Stimulated activated CD4-positive, alpha-beta T cell treated with anti-CD3 and anti-CD28 coated beads, Interleukin-12 subunit alpha, Interleukin-12 subunit beta, amount 100 ng/mL, for 24 hours (primary cell): Measurements from ENCODE around the gene CAPN13.
"Not testable (repeated sequence)": the region's sequence is repeated elsewhere in the genome, so short reads cannot be mapped to it uniquely, and the experiment has no call there.

ENCODE experiments used
- DNase-seq, 2 experiments: peaks; one replicate each; pipeline ENCODE4 v3.0.0-alpha.2; 2020; ENCODE audit warnings: low read depth in 2 of 2

The CAPN13 gene

GRCh38 chr2:30705711-30706533 is 101.3 kb downstream of the CAPN13 start:
- DNase-seq: no peak

DNA sequence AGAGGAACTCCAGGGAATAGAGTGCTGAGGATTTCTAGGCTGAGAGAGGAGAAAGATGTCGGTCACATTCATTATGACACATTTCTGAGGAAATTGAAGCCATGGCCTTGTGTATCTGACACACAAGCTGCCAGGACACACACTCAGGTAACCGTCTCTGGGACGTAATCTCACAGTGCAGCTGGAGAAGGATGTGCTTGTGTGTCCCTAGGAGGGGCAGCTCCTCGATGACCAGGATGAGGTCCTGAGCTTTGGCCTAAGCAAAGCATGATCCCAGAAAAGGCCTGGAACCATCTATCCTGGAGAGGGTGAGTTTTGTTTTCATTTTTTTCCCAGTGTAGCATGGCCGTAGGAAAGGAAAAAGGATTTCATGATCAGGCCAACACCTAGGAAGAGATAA is 102.2 kb downstream of the CAPN13 start:
- no peak for DNase-seq

- DNase-seq: no peak
Observed at GRCh38 chr2:30704309-30705020, 102.8 kb downstream of the CAPN13 start.

DNA sequence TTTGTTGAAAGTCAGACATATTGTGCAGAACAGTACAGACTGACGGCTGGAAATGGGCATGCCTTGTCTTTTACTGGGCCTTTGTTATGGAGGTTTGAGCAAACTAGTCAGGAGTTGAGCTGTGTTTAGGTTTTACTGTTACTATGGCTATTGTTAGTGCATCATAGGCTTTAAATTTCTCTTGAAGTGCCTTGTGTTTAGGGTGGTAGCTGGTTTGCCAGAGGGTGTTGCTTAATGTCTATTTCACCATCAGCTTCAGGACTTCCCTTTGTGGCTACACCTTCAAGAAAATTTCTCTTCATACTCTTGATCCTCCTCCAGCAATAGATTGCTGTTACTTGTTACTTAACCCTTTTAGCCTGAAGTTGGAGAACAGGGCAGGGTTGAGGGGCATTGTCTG is 104.6 kb downstream of the CAPN13 start:
- no peak for DNase-seq

DNA sequence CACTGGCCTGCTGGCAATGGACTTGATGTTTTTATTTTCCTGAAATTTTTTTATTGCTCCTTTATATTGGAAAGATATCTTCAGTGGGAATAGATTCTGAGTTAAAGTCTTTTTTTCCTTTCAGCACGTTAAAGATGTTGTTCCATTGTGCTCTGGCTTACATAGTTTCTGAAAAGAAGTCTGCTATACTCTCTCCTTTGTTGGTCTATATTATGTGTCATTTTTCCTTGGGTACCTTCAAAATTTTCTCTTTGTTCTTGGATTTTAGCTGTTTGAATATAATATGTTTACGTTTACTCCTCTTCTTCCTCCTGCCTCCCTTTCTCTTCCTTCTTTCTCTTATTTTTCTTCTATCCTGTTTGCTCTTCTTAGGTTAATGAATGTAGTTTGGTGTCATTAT is 105.5 kb downstream of the CAPN13 start:
- no peak for DNase-seq

DNA sequence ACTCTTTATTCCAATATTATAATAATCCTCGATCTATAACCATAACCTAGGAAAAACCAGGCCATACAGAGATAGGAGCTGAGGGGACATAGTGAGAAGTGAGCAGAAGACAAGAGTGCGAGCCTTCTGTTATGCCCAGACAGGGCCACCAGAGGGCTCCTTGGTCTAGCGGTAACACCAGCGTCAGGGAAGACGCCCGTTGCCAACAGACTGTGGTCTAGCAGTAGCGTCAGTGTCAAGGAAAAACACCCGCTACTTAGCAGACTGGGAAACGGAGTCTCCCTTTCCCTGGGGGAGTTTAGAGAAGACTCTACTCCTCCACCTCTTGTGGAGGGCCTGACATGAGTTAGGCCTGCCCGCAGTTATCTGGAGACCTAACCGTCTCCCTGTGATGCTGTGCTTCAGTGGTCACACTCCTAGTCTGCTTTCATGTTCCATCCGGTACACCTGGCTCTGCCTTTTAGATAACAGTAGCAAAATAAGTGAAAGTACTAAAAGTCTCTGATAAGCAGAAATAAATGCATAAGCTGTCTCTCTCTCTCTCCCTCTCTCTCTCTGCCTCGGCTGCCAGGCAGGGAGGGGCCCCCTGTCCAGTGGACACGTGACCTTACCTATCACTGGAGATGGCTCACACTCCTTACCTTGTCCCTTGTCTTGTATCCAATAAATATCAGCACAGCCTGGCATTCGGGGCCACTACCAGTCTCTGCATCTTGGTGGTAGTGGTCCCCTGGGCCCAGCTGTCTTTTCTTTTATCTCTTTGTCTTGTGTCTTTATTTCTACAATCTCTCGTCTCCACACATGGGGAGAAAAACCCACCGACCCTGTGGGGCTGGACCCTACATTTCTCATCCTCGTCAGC is 109.8 kb downstream of the CAPN13 start:
- not testable (repeated sequence) for DNase-seq

DNA sequence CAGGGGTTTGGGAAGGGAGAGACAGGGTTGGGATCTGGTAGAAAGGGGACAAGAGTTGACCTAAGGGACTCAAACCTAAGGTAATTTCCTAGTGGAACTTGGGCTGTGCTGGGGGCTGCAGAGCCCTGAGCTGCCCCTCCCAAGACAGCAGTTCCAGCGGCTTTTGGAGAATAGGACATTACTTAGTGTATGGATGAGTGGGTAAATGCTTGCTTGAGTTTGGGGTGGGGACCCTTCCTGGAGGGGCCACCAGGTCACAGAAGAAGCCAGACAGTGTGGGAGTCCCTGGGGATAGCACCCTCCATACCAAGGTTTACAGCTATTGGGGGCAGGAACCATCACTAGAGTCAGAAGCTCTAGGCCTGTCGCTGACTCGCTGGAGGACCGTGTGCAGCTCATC is 111.5 kb downstream of the CAPN13 start:
- no peak for DNase-seq

GRCh38 chr2:30694286-30695055 is 112.8 kb downstream of the CAPN13 start:
- no peak for DNase-seq

GRCh38 chr2:30693821-30694281 is 113.4 kb downstream of the CAPN13 start:
- no peak for DNase-seq

GRCh38 chr2:30692829-30693275 is 114.4 kb downstream of the CAPN13 start:
- DNase-seq: no peak

GRCh38 chr2:30691948-30692828 is 115.1 kb downstream of the CAPN13 start:
- no peak for DNase-seq

- no peak for DNase-seq
Observed at GRCh38 chr2:30691091-30691947, 115.9 kb downstream of the CAPN13 start.

GRCh38 chr2:30690126-30690561 is 117.1 kb downstream of the CAPN13 start:
- no peak for DNase-seq

- DNase-seq: no peak
Observed at GRCh38 chr2:30689496-30690125, 117.6 kb downstream of the CAPN13 start.

DNA sequence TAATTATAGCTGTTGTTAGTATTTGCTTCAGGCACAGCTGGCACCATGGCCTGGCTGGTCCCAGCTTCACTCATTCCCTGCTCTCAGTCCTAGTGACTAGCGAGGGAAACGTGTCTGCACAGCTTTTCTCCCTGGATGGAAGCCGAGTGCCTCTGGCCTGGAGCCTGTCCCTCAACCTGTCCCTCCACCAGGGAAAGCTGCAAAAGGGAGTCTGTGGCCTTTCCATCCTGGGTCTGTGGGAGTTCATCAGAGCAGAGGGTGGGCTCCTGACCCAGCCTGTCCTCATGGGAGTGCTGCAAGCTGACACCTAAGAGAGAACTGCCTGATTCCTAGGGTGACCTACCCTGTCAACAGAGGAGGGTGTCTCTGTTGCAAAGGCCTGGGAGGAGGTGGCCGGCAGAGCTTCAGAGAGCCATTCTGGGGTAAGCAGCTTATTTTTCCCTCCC is 118.3 kb downstream of the CAPN13 start:
- no peak for DNase-seq

GRCh38 chr2:30686669-30687068 is 120.6 kb downstream of the CAPN13 start:
- DNase-seq: no peak

GRCh38 chr2:30686000-30686399 is 121.2 kb downstream of the CAPN13 start:
- no peak for DNase-seq

DNA sequence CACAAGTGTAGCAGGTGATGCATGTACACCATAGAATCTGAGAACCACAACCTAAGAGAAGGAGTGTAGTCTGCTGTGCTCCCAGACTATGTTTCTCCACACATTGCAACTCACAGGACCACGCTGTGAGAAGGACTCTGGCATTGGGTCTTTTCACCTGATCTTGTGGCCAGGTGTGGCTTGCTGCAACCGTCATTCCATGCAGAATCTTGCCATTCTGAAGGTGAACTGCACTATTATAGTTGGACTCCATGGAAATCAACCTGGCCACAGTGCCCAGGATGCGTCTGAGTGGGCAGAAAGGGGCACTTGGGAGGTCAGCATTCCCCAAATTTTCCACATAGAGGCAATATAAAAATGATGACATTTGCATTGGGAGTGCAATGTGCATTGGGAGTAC is 122.2 kb downstream of the CAPN13 start:
- DNase-seq: no peak

- no peak for DNase-seq
Observed at GRCh38 chr2:30684516-30684915, 122.7 kb downstream of the CAPN13 start.
